Lower leg skin (tissue), 3 donors: ENCODE measurements around the gene SPATA32.

Experiments used
- CTCF ChIP-seq, 3 donors: fragments of 450-650 bp; IDR thresholded peaks; one replicate each; pipeline ENCODE4 v1.5.1; 2016; ENCODE audit warnings: antibody characterized with exemption in 3 of 3, mild to moderate bottlenecking in 3 of 3, moderate library complexity in 2 of 3
- POLR2A ChIP-seq, 2 donors: fragments of 450-650 bp; IDR thresholded peaks; one replicate each; pipeline ENCODE4 v1.6.1; 2016 to 2017; ENCODE audit warnings: antibody characterized with exemption in 2 of 2, mild to moderate bottlenecking in 1 of 2, moderate library complexity in 1 of 2

GRCh38 chr17:45305530-45306087 is 43.7 kb upstream of the SPATA32 start:
- TF ChIP-seq CTCF (IDR thresholded peaks at IDR 0.05) (no peak), POLR2A (IDR thresholded peaks at IDR 0.05) (no peak)
